ENCODE data around the gene ABCA7. TPM values are rescaled to one million over a fixed set of nuclear protein-coding genes. Genes with fewer than 3 reads are reported as not detected.

The ABCA7 gene, protein sequence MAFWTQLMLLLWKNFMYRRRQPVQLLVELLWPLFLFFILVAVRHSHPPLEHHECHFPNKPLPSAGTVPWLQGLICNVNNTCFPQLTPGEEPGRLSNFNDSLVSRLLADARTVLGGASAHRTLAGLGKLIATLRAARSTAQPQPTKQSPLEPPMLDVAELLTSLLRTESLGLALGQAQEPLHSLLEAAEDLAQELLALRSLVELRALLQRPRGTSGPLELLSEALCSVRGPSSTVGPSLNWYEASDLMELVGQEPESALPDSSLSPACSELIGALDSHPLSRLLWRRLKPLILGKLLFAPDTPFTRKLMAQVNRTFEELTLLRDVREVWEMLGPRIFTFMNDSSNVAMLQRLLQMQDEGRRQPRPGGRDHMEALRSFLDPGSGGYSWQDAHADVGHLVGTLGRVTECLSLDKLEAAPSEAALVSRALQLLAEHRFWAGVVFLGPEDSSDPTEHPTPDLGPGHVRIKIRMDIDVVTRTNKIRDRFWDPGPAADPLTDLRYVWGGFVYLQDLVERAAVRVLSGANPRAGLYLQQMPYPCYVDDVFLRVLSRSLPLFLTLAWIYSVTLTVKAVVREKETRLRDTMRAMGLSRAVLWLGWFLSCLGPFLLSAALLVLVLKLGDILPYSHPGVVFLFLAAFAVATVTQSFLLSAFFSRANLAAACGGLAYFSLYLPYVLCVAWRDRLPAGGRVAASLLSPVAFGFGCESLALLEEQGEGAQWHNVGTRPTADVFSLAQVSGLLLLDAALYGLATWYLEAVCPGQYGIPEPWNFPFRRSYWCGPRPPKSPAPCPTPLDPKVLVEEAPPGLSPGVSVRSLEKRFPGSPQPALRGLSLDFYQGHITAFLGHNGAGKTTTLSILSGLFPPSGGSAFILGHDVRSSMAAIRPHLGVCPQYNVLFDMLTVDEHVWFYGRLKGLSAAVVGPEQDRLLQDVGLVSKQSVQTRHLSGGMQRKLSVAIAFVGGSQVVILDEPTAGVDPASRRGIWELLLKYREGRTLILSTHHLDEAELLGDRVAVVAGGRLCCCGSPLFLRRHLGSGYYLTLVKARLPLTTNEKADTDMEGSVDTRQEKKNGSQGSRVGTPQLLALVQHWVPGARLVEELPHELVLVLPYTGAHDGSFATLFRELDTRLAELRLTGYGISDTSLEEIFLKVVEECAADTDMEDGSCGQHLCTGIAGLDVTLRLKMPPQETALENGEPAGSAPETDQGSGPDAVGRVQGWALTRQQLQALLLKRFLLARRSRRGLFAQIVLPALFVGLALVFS (N-terminal part only)
- total RNA-seq (2014; rRNA removed; shearing (Covaris generic)): 56.9 and 76.3 TPM in 2 replicates

DNA sequence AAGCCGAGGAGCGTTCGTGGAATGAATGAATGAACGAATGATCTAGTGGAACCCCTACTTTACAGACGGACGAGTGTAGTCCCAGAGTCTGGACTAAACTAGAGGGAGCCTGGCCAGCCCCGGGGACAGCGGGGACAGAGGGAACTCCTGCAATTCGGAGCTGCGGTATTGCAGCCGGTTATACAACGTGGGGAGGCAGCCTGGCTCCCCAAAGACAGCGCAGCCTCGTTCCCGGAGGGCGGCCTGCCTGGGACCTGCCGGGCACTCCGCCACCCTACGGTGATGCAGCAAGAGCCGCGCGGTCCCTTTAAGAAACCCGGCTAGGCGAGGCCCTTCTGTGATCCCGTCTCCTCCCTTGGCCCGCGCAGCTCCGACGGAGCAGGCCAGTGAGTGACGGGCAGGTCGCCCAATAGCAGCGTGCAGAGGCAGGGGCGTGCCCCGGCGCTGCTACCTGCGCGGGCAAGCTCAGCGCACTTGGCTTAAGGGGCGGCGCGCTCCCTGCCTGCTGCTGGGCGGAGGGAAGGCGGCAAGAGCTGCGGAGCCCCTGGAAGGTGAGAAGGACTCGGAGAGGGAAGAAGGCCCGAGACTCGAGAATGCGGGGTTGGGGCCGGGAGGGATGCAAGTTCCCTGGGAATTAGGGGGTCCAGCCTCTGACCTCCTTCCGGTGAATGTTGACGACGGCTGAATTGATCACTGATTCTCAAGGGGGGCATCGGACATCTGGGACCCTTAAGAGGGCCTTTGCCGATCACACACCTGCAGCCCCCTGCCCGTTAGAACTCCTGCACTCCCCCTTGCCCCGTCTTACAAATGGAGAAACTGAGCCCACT is at the start of gene ABCA7:
Gene ABCA7, plus strand, starts transcription at position 462 of the 830 bp plus-strand sequence. CDS start 1,255 bp downstream, outside the sequence.
- DNase-seq (ENCODE audit: low spot score): peak; percentile 91

DNA sequence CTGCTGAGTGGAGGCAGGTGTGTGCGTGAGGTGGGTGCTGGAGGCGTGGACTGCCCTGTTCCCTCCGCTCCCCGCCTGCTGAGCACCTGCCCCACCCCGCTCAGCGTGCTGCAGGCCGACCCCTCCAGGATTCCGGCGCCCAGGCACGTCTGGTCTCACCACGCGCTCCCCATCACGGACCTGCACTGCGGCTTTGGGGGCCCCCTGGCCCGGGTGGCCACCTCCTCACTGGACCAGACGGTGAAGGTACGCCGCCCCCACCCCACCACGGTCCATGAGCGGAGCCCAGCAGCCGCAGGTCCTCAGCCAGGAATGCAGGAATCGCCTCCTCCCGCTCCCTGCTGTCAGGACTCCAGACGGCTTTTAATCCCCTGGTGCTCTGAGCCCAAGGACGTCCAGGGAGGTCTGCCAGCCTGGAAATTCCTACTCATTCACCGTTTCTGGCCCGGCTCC is 49.8 kb upstream of the ABCA7 start:
- DNase-seq (ENCODE audit: low spot score): no peak

DNA sequence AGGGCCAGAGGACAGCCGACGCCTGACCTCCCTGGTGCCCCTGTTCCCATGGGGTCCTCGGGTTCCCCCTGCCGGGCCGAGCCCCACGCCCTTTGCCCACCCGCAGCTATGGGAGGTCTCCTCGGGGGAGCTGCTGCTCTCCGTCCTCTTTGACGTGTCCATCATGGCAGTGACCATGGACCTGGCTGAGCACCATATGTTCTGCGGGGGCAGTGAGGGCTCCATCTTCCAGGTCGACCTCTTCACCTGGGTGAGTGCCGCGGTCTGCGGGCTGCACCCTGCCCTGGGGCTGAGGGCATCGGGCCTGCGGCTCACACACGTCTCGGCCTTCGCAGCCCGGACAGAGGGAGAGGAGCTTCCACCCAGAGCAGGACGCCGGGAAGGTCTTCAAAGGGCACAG is 49.2 kb upstream of the ABCA7 start:
- no peak for DNase-seq (ENCODE audit: low spot score)

DNA sequence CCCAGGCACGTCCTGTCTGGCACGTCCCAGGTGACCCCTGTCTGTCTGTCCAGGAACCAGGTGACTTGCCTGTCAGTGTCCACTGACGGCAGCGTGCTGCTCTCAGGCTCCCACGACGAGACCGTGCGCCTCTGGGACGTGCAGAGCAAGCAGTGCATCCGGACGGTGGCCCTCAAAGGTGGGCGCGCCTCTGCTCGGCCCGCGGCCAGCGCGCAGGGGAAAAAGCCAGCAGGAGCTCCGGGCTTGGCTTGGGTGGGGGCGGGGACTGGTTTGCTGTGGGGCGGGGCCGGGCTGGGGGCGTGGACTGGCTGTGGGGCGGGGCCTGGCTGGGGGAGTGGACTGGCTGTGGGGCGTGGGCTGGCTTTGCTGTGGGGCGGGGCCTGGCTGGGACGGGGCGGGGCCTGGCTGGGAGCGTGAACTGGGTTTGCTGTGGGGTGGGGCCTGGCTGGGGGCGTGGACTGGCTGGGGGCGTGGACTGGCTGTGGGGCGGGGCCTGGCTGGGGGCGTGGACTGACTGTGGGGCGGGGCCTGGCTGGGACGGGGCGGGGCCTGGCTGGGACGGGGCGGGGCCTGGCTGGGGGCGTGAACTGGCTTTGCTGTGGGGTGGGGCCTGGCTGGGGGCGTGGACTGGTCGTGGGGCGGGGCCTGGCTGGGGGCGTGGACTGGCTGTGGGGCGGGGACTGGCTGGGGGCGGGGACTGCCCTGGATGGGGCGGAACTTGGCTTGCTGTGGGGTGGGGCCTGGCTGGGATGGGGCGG is 48.6 kb upstream of the ABCA7 start:
- no peak for DNase-seq (ENCODE audit: low spot score)

DNA sequence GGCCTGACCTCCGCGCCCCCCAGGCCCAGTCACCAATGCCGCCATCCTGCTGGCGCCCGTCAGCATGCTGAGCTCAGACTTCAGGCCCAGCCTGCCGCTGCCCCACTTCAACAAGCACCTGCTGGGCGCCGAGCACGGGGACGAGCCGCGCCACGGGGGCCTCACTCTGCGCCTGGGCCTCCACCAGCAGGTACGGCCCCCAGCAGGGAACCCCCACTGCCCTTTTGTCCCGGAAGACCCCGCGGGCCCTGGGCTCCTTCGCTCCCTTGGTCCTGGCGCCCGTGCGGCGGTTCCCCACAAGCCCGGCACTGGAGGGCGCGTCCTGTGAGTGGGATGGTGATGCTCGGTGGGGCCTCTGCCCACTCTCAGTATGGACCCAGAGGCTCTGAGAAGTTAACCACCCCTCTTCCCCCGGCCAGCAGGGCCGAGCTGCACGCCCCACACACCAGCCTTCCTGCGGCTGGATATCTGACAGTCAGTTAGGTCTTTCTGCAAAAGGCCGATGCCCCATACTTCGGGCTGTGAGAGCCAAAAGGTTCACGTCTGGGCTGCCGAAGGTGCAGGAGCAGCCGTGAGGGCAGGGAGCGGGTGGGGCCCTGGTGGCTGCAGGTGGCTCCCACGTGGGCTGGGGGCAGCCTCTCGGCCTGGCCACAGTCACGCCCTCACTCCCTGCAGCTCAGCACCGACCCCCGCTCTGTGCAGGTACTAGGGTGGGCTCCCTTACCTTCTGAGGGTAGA is 47.8 kb upstream of the ABCA7 start:
- DNase-seq (ENCODE audit: low spot score): no peak

DNA sequence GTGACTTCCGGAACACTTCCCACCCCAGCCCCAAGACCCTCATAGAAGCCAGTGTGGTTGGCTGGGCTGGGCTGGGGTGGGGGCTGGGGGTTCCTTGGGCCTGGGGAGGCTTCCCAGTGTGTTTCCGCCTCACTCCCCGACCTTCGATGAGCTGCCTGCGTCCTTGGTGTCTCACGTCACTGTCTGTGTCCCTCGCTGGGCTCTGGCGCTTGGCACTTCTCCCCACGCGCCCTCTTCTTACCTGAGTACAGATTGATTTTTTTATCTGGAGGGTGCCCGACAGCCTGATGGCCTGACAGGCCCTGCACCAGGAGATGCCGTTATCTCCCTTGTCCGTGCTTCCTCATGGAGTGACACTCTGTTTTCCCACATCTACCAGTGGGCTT is 47.2 kb upstream of the ABCA7 start:
- DNase-seq (ENCODE audit: low spot score): no peak

DNA sequence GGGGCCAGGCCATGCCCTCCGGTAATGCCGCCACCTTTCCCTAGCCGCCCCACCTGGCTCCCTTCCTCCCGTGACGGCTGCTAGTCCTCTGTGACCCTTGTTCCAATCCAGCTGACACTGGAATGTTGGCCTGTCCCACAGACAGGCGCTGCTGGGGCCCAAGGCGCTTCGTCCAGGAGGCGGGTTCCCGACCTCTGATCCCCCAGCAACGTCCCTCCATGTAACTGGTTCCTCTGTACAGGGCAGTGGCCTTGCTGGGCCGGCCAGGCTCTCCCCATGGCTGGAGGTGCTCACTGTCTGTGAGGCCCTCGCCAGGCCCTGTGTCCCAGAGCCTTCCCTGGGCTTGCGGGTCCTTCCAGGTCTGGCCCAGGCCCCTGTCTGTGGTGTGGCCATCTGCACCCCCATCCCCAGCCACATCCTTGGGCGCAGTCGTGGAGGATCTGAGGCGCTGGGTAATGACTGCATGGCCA is 46.5 kb upstream of the ABCA7 start:
- DNase-seq (ENCODE audit: low spot score): no peak

DNA sequence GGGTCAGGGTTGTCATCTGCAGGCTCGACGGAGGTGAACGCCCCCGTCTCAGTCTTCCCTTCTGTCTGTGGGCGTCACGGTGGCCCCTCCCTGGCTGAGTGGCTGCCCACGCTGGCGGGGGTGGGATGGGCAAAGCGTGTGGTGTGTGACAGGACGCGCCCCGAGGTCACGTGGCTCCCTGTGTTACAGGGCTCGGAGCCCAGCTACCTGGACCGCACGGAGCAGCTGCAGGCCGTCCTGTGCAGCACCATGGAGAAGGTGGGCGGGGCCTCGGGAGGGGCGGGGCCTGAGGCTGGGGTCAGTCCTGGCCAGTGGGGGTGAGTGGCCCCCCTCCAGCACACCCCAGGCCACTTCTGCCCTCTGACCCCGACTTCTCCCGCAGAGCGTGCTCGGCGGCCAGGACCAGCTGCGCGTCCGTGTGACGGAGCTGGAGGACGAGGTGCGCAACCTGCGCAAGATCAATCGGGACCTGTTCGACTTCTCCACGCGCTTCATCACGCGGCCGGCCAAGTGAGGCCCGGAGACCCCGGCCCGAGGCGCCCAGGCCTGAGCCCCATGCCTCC is 46.0 kb upstream of the ABCA7 start:
- DNase-seq (ENCODE audit: low spot score): no peak

DNA sequence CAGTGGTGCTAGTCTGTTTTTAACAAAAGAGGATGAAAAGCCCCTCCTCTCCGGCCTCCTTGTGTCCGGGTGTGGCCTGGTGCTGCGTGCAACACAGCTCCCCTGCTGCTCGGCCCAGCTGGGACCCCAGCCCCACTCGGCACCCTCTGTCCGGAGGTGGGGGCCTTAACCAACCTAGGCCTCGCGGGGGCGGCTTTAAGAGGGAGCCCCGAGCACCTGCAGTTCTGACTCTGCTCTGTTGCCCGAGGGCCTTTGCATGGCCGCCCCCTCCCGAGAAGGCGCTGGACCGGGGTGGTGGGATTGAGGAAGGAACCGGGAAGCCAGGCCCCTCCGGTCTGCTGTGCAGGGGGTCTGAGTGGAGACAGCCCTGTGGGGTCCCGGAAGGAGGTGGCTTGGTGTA is 45.4 kb upstream of the ABCA7 start:
- DNase-seq (ENCODE audit: low spot score): no peak

DNA sequence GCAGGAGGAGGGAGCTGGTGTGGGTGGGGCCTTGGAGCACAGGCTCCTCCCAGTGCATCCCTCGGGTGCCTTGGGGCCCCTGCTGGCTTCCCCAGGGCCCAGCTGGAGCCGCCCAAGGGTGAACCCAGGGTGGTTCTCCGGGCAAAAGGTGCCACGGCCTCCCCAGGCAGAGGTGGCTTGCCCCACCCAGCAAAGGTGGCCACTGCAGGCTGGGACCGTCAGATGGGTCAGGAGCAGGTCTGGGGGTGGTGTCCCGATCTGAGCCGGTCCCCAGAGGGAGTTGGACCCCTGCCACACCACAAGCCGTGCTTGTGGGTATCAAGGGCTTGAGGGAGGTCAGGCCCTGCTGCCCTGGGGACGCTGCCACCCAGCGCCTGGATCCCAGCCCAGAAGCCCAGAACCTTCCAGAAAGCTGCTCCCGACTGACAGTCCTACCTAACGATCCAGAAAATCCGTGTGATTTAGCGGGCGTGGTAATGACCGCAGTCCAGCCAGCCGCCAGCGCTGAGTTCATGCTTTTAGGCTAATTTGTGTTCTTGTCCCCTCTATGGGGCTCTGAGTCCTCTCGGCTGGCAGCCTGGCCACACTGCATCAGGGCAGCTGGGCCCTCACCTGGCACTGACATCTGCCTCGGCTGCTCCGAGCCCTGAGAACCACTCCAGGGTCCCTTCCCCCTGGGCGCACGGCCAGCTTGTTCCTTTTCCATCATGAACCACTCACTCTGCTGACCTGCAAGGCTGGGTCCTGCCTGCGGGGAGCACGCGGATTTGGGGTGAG is 44.7 kb upstream of the ABCA7 start:
- no peak for DNase-seq (ENCODE audit: low spot score)

DNA sequence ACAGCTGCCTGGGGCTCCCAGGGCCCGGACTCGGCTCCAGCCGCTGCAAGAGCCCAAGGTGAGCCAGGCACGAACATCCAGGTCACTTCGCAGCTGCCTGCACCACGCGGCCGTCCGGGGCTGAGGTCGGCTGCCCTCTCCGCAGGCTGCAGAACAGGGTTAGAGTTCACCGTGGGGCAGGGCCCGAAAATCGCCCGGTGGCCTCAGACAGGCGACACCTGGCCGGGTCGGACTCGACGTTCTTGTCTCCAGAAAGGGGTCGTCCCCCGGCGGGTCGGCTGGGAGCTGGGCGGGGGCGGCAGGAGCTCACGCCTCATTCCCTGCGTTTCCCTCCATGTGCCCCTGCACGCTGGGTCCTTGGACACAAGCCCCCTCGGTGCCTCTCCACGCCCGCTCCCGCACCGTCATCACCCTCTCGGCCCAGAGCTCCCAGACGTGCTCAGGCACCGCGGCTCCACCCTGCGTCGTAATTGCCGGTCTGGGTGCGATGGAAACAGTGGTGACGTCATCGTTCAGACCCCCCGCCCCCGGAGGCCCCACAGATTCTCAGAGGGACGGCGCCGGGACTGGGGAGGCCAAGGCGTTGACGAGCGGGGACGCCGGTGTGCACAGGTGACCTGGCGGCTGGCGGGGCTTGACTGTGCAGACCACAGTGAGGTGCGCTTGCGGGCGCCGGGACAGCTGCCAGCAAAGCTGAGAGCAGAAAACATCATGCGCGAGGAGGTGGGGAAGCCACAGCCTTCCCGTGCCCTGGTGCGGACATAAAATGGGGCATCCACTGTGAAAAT is 43.7 kb upstream of the ABCA7 start:
- no peak for DNase-seq (ENCODE audit: low spot score)

DNA sequence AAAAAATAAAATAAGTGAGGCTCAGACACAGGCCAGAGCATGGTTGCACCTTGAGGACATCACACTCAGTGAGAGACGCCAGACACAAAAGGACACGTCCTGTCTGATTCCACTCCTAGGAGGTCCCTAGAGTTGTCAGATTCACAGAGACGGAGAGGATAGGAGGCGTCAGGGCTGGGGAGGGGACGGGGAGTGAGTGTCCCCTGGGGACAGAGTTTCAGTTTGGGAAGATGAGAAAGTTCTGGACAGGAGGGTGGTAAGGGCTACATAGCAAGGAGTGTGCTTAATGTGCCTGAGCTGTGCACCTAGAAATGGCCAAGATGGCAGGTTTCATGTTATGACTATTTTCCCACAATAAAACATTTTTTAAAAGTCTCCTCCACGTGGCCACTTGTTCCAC is 41.8 kb upstream of the ABCA7 start:
- DNase-seq (ENCODE audit: low spot score): no peak

DNA sequence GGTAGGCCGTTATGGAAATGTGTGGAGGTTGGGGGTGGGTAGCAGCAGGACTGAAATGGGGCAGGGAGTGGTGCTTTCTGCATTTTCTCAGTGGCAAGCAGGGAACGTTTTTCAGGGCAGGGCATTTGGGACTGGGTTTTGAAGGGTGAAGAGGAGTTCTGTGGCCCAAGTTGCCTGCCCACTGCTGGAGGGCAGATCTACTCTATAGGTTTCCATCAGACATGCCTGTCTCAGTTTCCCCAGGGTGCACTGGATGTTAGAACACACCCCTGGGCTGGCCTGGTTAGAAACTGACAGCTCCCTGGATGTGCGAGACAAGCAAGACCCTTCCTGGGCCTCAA is 40.6 kb upstream of the ABCA7 start:
- no peak for DNase-seq (ENCODE audit: low spot score)

DNA sequence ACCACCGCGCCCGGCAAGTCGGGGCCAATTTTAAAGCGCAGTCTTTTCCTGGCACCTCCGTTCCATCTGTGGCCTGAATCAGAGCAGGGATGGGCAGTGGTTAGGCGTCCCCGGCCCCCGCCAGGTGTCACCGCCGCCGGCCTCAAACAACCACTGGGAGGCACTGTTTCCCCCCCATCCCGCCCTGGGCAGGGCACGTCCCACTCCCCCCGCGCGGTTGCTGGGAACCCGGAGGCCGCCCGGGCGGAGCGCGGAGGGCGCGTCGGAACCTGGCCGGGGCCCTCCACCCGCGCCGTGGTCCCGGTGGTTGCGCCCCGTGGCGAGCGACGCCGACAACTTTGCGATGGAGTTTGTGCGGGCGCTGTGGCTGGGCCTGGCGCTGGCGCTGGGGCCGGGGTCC is 39.8 kb upstream of the ABCA7 start, which contains the start of gene GRIN3B:
Gene GRIN3B, plus strand, starts transcription at position 325 of the 400 bp plus-strand sequence. Its CDS starts 19 bp downstream, at position 344.
- no peak for DNase-seq (ENCODE audit: low spot score)

DNA sequence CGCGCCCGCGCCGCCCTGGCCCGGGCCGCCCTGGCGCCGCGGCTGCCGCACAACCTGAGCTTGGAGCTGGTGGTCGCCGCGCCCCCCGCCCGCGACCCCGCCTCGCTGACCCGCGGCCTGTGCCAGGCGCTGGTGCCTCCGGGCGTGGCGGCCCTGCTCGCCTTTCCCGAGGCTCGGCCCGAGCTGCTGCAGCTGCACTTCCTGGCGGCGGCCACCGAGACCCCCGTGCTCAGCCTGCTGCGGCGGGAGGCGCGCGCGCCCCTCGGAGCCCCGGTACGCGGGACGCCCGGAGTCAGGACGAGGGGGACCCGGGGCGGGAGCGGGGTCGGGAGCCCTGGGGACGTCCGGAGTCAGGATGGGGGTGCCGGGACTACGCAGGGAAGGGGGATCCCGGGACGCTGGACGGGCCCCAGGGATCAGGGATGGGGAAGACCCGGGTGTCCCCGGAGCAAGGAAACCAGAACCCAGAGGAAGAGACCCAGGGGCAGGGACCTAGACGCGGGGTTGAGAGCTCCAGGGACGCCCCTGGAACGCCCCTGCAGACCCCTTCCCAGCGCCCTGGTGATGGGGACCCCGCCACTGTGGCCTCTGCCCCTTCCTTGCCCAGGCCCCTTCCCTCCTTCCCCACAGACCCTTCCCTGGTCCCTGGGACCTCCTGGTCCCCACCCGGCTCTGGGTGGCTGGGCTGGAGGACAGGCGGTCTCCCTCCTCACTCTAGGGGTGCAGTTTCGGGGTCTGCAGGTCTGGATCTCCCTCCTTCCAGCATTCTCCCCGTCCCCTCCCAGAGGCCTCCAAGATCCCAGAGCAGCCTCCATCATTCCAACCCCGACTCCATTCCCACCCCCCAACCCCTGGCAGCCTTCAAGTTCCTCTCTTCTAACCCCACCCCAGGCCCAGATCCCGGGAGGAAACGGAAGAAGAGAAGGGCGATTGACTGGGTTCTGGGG is 39.0 kb upstream of the ABCA7 start:
- no peak for DNase-seq (ENCODE audit: low spot score)

DNA sequence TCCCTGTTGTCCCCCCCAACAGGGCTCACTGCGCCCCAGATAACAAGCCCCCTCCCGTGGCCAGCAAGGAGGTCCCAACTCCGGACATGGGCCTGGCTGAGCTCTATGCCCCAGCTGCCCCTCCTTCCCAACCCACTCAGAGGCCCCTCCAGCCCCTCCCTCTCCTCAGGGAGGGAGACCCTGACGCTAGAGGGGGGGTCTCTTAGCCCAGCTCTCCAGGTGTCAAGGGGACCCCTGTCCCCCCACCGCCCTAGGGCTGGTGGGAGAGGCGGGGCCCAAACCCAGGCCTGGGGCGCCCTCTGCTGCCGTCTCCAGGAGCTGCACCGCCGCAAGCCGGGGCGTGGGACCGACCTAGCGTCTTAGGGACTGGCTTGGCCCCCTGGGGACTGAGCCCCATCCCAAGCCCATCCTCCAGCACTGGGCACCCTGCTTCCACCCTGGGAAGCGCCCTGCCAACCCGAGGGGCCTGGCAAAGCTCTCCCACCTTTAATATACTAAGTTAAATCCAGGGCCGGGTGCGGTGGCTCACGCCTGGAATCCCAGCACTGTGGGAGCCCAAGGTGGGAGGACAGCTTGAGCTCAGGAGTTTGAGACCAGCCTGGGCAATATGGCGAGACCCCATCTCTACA is 38.3 kb upstream of the ABCA7 start:
- no peak for DNase-seq (ENCODE audit: low spot score)

Measured in HT-29 (cell line).